Measurements from ENCODE around the gene TECR.

GRCh38 chr19:14562660-14563589 is 33.5 kb downstream of the TECR start:
- TF ChIP-seq CTCF (IDR thresholded peaks at IDR 0.05) (no peak), POLR2A (IDR thresholded peaks at IDR 0.05) (no peak)

Data from uterus (tissue), 2 donors.